HG02981 (cell line): ENCODE data around the gene MS4A2.
"Not testable (repeated sequence)": the region's sequence is repeated elsewhere in the genome, so short reads cannot be mapped to it uniquely, and the experiment has no call there.

Experiments
- ATAC-seq: cut with Tn5 transposase; IDR thresholded peaks from one replicate; pipeline ENCODE4 v1.9.1; 2021; ENCODE audit warnings: mild to moderate bottlenecking, moderate library complexity; ENCODE audit not compliant: unreplicated experiment

MS4A2 gene

GRCh38 chr11:60088364-60088763 is at the start of gene MS4A2:
TSS of gene MS4A2 (plus strand) at chr11:60088664. CDS start at chr11:60088766, 102 bp downstream.
- no peak for ATAC-seq

- ATAC-seq = no peak
Observed at GRCh38 chr11:60040109-60040508, 48.4 kb upstream of the MS4A2 start, which contains the start of gene OOSP2. TSS of gene OOSP2 (plus strand) at chr11:60040409. CDS start at chr11:60040460, 51 bp downstream.

DNA sequence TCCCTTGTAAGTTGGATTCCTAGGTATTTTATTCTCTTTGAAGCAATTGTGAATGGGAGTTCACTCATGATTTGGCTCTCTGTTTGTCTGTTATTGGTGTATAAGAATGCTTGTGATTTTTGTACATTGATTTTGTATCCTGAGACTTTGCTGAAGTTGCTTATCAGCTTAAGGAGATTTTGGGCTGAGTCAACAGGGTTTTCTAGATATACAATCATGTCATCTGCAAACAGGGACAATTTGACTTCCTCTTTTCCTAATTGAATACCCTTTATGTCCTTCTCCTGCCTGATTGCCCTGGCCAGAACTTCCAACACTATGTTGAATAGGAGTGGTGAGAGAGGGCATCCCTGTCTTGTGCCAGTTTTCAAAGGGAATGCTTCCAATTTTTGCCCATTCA is 38.0 kb upstream of the MS4A2 start:
- ATAC-seq = not testable (repeated sequence)

GRCh38 chr11:60050839-60051238 is 37.6 kb upstream of the MS4A2 start:
- not testable (repeated sequence) for ATAC-seq

DNA sequence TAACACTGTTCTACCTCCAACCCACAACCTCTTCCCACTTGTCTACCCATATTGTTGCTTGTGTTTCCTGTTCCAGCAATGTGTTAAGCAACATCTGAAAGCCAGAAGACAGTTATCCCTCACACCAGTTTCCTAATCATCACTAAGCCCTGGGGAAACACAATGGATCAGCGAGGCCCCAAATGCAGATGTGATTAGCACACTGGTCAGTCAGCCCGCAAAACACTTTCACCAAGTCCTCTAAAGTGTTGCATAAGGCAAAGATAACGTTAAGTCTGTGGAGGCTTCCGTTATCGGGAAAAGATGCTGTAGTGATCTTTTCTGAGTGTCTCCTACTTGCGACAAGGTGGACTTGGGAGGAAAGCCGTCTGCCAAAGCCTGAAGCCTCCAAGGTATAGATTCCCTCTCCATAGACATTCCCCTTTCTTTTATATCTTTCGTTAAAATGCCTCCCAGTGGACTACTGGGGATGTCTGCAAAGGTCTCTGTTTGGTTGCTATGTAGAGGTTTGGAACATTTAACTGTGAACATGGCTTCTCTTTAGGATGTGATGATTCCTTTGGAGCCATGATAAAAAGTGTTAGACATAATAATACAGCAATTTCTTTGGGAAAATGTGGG is 32.0 kb upstream of the MS4A2 start, which contains the start of gene MS4A3:
Gene MS4A3, plus strand, starts transcription at position 317 of the 621 bp plus-strand sequence. CDS start 4,496 bp downstream, outside the sequence.
- ATAC-seq = no peak

DNA sequence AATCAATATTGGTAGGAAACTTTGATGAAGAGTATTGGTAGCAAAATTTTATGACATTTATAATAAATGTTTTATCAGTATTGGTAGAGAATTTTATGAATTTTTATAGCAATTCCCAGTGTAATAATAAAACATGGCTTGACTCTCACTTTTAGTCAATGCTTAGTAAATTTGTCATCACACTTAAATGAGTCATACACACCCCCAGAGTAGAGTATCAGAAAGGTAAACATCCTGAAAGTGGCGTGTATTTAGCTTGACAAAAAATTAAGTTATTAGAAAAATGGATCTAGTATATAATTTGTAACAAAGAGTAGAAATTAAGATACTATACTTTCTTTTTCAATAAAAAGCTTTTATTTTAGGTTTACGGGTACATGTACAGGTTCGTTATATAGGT is 29.4 kb upstream of the MS4A2 start:
- no peak for ATAC-seq

- ATAC-seq = no peak
Observed at GRCh38 chr11:60059521-60060240, 28.8 kb upstream of the MS4A2 start.

GRCh38 chr11:60064111-60064510 is 24.4 kb upstream of the MS4A2 start:
- no peak for ATAC-seq

GRCh38 chr11:60065801-60066200 is 22.7 kb upstream of the MS4A2 start:
- no peak for ATAC-seq

- no peak for ATAC-seq
Observed at GRCh38 chr11:60069450-60069849, 19.0 kb upstream of the MS4A2 start.

DNA sequence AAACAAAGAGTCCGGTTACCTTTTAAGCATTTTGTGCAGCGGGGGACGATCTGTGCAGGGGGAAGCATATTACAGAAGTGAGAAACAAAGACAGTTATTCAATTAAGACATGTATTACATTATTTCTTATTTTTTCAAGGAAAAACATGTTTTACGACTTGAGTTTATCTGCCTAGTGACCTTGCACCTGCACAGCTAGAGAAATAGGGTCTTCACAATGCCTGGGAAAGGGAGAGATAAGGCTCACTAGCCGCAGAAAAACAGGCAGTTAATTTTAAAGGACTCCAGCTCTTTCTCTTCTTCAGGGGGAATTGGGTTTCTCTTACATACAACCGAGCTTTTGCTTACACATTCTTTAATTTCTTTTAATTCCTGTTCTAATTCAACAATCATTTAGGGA is 16.8 kb upstream of the MS4A2 start:
- not testable (repeated sequence) for ATAC-seq

DNA sequence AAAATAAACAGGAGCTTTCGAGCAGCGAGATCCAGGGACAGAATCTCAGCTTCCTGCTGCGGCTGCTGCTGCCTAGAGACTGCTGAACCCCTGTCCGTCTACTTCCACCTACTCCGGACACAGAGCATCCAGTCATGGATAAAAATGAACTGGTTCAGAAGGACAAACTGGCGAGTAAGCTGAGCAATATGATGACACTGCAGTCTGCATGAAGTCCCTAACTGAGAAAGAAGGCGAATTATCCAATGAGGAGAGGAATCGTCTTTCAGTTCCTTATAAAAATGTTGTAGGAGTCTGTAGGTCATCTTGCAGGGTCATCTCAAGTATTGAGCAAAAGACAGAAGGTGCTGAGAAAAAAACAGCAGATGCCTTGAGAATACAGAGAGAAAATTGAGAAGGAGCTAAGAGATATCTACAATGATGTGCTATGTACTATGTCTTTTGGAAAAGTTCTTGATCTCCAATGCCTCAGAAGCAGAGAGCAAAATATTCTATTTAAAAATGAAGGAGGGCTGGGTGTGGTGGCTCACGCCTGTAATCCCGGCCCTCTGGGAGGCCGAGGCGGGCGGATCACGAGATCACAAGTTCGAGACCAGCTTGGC is 11.1 kb upstream of the MS4A2 start:
- no peak for ATAC-seq

GRCh38 chr11:60077981-60078380 is 10.5 kb upstream of the MS4A2 start:
- no peak for ATAC-seq

- no peak for ATAC-seq
Observed at GRCh38 chr11:60078745-60079144, 9.7 kb upstream of the MS4A2 start.

DNA sequence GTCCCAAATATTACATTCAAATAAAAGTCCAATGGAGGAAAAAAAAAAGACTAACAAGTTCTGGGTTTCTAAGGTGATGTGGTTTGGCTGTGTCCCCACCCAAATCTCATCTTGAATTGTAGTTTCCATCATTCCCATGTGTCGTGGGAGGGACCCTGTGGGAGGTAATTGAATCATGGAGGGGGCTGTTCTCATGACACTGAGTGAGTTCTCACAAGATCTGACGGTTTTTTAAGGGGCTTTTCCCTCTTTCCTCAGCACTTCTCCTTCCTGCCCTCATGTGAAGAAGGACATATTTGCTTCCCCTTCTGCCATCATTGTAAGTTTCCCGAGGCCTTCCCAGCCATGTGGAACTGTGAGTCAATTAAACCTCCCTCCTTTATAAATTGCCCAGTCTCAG is 7.9 kb upstream of the MS4A2 start:
- ATAC-seq = no peak

DNA sequence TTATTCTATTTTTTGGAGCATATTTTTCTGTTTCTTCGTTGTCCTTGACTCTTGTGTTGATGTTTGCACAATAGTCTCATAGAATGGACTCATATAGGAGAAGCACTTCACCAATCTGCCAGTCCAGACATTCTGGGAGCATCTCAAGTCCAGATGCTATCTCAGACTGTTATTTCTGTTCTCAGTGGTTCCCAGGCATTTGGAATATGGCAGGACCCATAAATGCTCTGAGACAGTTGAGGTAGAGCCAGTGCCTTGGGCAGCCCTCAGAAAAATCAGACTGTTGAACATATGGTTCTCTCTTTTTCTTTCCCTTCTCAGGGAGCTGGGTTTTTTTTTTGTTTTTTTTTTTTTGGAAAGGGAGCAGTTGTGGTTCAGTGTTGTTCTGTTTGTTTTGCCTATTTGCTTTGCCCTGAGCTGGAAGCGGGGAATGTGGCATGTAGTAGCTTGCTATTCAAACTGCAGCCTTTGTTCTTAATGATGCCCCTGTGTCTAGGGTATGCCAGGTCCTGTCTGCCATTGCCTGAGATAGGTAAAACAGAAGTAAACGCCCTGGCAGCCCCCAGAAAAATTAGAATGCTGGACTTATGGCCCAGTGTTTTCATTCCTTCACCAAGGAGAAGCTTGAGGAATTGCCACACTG is 3.7 kb upstream of the MS4A2 start:
- no peak for ATAC-seq

DNA sequence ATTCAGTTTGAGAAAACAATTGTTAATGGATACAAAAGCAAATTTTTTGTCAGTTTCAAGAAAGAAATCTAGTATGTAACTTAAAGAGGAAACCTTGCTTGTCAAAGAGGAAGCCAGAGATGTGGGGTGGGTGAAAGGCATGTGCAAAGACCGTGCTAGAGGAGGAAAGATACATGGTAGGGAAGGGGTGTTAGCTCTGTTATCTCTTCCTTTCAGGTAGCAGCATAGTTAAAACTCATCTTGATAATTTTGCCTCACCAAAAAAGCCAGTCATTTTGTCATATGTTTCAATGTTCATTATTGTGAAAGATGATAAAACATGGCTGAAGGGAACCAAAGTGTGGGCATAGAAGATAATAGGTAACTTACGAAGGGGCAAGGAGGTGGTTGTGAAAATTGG is 2.6 kb upstream of the MS4A2 start:
- no peak for ATAC-seq

GRCh38 chr11:60087239-60087638 is 1.2 kb upstream of the MS4A2 start:
- ATAC-seq = no peak

- no peak for ATAC-seq
Observed at GRCh38 chr11:60095477-60096120, 7.1 kb downstream of the MS4A2 start.

GRCh38 chr11:60097189-60097588 is 8.7 kb downstream of the MS4A2 start:
- no peak for ATAC-seq

DNA sequence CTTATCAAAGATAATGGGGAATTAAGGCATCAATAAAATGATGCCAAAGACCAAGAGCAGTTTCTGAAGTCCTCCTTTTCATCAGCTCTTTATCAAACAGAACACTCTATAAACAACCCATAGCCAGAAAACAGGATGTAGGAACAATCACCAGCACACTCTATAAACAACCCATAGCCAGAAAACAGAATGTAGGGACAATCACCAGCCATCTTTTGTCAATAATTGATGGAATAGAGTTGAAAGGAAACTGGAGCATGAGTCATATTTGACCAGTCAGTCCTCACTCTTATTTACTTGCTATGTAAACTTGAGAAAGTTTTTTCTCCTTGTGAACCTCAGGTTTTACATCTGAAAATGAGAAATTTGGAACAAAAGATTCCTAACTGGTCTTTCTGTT is 10.0 kb downstream of the MS4A2 start:
- ATAC-seq = peak; percentile 97
